ENCODE measurements around the gene SYT12. TPM values are rescaled to one million over a fixed set of nuclear protein-coding genes. Genes with fewer than 3 reads are reported as not detected.
"Not testable (repeated sequence)": the region's sequence is repeated elsewhere in the genome, so short reads cannot be mapped to it uniquely, and the experiment has no call there.

The SYT12 gene
- 0.41 TPM for total RNA-seq

GRCh38 chr11:67022961-67023956, at the start of gene SYT12:
SYT12 (plus strand) TSS chr11:67023134; CDS start chr11:67030145, 7,011 bp downstream.
- peak; percentile 51 to 55 for DNase-seq (ENCODE audit: low spot score in 2 of 2)
- FAIRE-seq, result no peak

GRCh38 chr11:66973956-66974580, 48.9 kb upstream of the SYT12 start:
- DNase-seq (ENCODE audit: low spot score in 2 of 2), result no peak
- no peak for FAIRE-seq

- DNase-seq (ENCODE audit: low spot score in 2 of 2) (no peak), FAIRE-seq (no peak)
Measured at GRCh38 chr11:66974724-66975404, 48.1 kb upstream of the SYT12 start, which contains the start of gene C11orf86. C11orf86 (plus strand) TSS chr11:66975304; CDS start chr11:66975363, 59 bp downstream.

- no peak for DNase-seq (ENCODE audit: low spot score in 2 of 2)
- no peak for FAIRE-seq
Measured at GRCh38 chr11:66975405-66976027, 47.4 kb upstream of the SYT12 start.

GRCh38 chr11:66976028-66976467, 46.9 kb upstream of the SYT12 start:
- DNase-seq (ENCODE audit: low spot score in 2 of 2) (no peak), FAIRE-seq (no peak)

- DNase-seq (ENCODE audit: low spot score in 2 of 2) (no peak), FAIRE-seq (no peak)
Measured at GRCh38 chr11:66976925-66977324, 46.0 kb upstream of the SYT12 start.

GRCh38 chr11:66978229-66978628, 44.7 kb upstream of the SYT12 start:
- DNase-seq (ENCODE audit: low spot score in 2 of 2) (no peak), FAIRE-seq (no peak)

- DNase-seq (ENCODE audit: low spot score in 2 of 2) (no peak), FAIRE-seq (no peak)
Measured at GRCh38 chr11:66978717-66979116, 44.2 kb upstream of the SYT12 start.

- FAIRE-seq, result no peak
- no peak for DNase-seq (ENCODE audit: low spot score in 2 of 2)
Measured at GRCh38 chr11:66979336-66979980, 43.5 kb upstream of the SYT12 start.

- DNase-seq (ENCODE audit: low spot score in 2 of 2) (peak in 1 of 2 donors; percentile 60), FAIRE-seq (no peak)
Measured at GRCh38 chr11:66981976-66982578, 40.9 kb upstream of the SYT12 start.

GRCh38 chr11:66983275-66983924, 39.5 kb upstream of the SYT12 start:
- FAIRE-seq, result no peak
- DNase-seq (ENCODE audit: low spot score in 2 of 2), result no peak

GRCh38 chr11:66985508-66986177, 37.3 kb upstream of the SYT12 start:
- FAIRE-seq (no peak), DNase-seq (ENCODE audit: low spot score in 2 of 2) (no peak)

GRCh38 chr11:66986178-66986545, 36.8 kb upstream of the SYT12 start:
- DNase-seq (ENCODE audit: low spot score in 2 of 2), result no peak
- FAIRE-seq, result no peak

- DNase-seq (ENCODE audit: low spot score in 2 of 2) (no peak), FAIRE-seq (no peak)
Measured at GRCh38 chr11:66987158-66987620, 35.7 kb upstream of the SYT12 start.

GRCh38 chr11:66987924-66988637, 34.9 kb upstream of the SYT12 start:
- DNase-seq (ENCODE audit: low spot score in 2 of 2), result no peak
- FAIRE-seq, result no peak

- not testable (repeated sequence) for DNase-seq (ENCODE audit: low spot score in 2 of 2); FAIRE-seq
Measured at GRCh38 chr11:66988741-66989140, 34.2 kb upstream of the SYT12 start.

GRCh38 chr11:66989360-66989759, 33.6 kb upstream of the SYT12 start:
- DNase-seq (ENCODE audit: low spot score in 2 of 2); FAIRE-seq: not testable (repeated sequence)

- FAIRE-seq, result no peak
- DNase-seq (ENCODE audit: low spot score in 2 of 2), result no peak
Measured at GRCh38 chr11:66992041-66992440, 30.9 kb upstream of the SYT12 start.

Measured in frontal cortex (tissue), 4 donors.